GM12878 (cell line): ENCODE measurements around the gene SOX9. TPM values are rescaled to one million over a fixed set of nuclear protein-coding genes. Genes with fewer than 3 reads are reported as not detected.

Experiments used
- ATAC-seq: fragments of 200-7000 bp; cut with Tn5 transposase; 3 replicates; pipeline ENCODE4 v1.9.1; 2020; ENCODE audit warnings: mild to moderate bottlenecking, moderate library complexity
- BruUV-seq: library from RNA; stranded (reverse); fragments of 400-500 nt; replicated peaks from 2 replicates; lab custom pipeline; 2021; lab: Mats Ljungman, UMichigan
- CTCF ChIA-PET: fragments of 300-600 bp; sonication (Branson Sonifier 250); formaldehyde crosslinking; extraction: SDS; loops from one replicate; lab custom pipeline; 2021; ENCODE audit warnings: inconsistent platforms; lab: Yijun Ruan, JAX
- POLR2A ChIA-PET: fragments of 350-600 bp; formaldehyde crosslinking; extraction: SDS; loops from one replicate; lab custom pipeline; 2021; ENCODE audit warnings: inconsistent platforms; lab: Charles Lee
- RAD21 ChIA-PET: fragments of 300-600 bp; sonication (Branson Sonifier 250); formaldehyde crosslinking; loops from one replicate; lab custom pipeline; 2023; ENCODE audit warnings: antibody characterized with exemption; ENCODE audit not compliant: unreplicated experiment; lab: Charles Lee
- SMC1A ChIA-PET: fragments of 300-600 bp; sonication (Branson Sonifier 250); formaldehyde crosslinking; loops from one replicate; lab custom pipeline; 2023; ENCODE audit not compliant: unreplicated experiment, uncharacterized antibody; lab: Charles Lee
- DNase-seq: peaks from one replicate; pipeline ENCODE4 v3.0.0-alpha.2; 2011; ENCODE audit warnings: low read depth, low spot score
- FAIRE-seq: peaks from 3 replicates; lab custom pipeline; 2011; peaks lifted over from hg19 to GRCh38; lab: Jason Lieb, UNC
- H2AFZ ChIP-seq: 2 replicates; pipeline ENCODE4 v1.6.0; 2011; ENCODE audit warnings: low read depth, low read length, control low read depth; ENCODE audit not compliant: control insufficient read depth
- H3K27ac ChIP-seq: 2 replicates; pipeline ENCODE4 v1.5.1; 2011; ENCODE audit warnings: control low read depth; ENCODE audit not compliant: control insufficient read depth, insufficient read depth
- H3K27me3 ChIP-seq, 2 experiments: replicated peaks in 1 of 2; 2 replicates each; pipeline versions ENCODE4 v1.6.0 to v1.6.1; 2011; ENCODE audit warnings: low read length in 1 of 2; ENCODE audit not compliant: control insufficient read depth in 2 of 2, insufficient read depth in 2 of 2
- H3K36me3 ChIP-seq, 2 experiments: 2 replicates each; pipeline ENCODE4 v1.5.1; 2011; ENCODE audit warnings: low read length in 1 of 2; ENCODE audit not compliant: control insufficient read depth in 2 of 2, insufficient read depth in 2 of 2
- H3K4me1 ChIP-seq: 2 replicates; pipeline ENCODE4 v1.6.1; 2011; ENCODE audit warnings: mild to moderate bottlenecking, low read length, moderate library complexity, mixed read lengths; ENCODE audit not compliant: control insufficient read depth, insufficient read depth
- H3K4me2 ChIP-seq: 2 replicates; pipeline ENCODE4 v1.6.0; 2011; ENCODE audit warnings: control low read depth; ENCODE audit not compliant: control insufficient read depth, insufficient read depth
- H3K4me3 ChIP-seq: fragments of 200-600 bp; sonication (generic); 2 replicates; pipeline ENCODE4 v1.5.1; 2016
- H3K79me2 ChIP-seq: 2 replicates; pipeline ENCODE4 v1.6.0; 2011; ENCODE audit warnings: low read length; ENCODE audit not compliant: control insufficient read depth, insufficient read depth
- H3K9ac ChIP-seq: 2 replicates; pipeline ENCODE4 v1.8.0; 2011; ENCODE audit warnings: low read length, control low read depth, mixed read lengths; ENCODE audit not compliant: control insufficient read depth, insufficient read depth
- H3K9me3 ChIP-seq: replicated peaks from 3 replicates; pipeline ENCODE4 v1.5.1; 2011; ENCODE audit warnings: mild to moderate bottlenecking, low read length; ENCODE audit not compliant: control insufficient read depth, insufficient read depth
- H4K20me1 ChIP-seq: 2 replicates; pipeline ENCODE4 v1.6.0; 2011; ENCODE audit not compliant: control insufficient read depth, insufficient read depth
- CHD4 ChIP-seq: fragments of 200-600 bp; sonication (generic); IDR thresholded peaks from 2 replicates; pipeline ENCODE4 v1.6.1; 2016; ENCODE audit warnings: mild to moderate bottlenecking
- CTCF ChIP-seq, 3 experiments: IDR thresholded peaks in 2 of 3; conservative IDR thresholded peaks in 1 of 3; 2 replicates each; pipeline ENCODE4 v1.5.1; 2011; ENCODE audit warnings: low read depth in 3 of 3, low read length in 3 of 3, mild to moderate bottlenecking in 3 of 3, control low read depth in 2 of 3, moderate library complexity in 2 of 3, inconsistent platforms in 1 of 3, mixed read lengths in 1 of 3; ENCODE audit not compliant: control insufficient read depth in 2 of 3, insufficient read depth in 1 of 3; ENCODE audit errors: extremely low read depth in 1 of 3
- EZH2 ChIP-seq: IDR thresholded peaks from 2 replicates; pipeline ENCODE4 v1.6.1; 2012; ENCODE audit warnings: low read depth, mild to moderate bottlenecking, control low read depth, inconsistent platforms, low read length, borderline replicate concordance; ENCODE audit not compliant: control insufficient read depth
- HCFC1 ChIP-seq: fragments of 150-350 bp; IDR thresholded peaks from 2 replicates; pipeline ENCODE4 v1.6.1; 2014; ENCODE audit warnings: low read length
- IKZF2 ChIP-seq, 2 experiments: fragments of 450-650 bp; IDR thresholded peaks; 2 replicates each; pipeline ENCODE4 v1.6.1; 2017; ENCODE audit warnings: mild to moderate bottlenecking in 2 of 2, moderate library complexity in 2 of 2
- MTA3 ChIP-seq: IDR thresholded peaks from 2 replicates; pipeline ENCODE4 v1.6.1; 2012; ENCODE audit warnings: low read length, inconsistent platforms, borderline replicate concordance
- NBN ChIP-seq: fragments of 450-650 bp; IDR thresholded peaks from 2 replicates; pipeline ENCODE4 v1.6.1; 2016
- NR2F1 ChIP-seq: fragments of 450-650 bp; conservative IDR thresholded peaks from 2 replicates; pipeline ENCODE4 v1.6.1; 2017; ENCODE audit warnings: mild to moderate bottlenecking
- RBBP5 ChIP-seq: fragments of 200-600 bp; sonication (generic); conservative IDR thresholded peaks from 2 replicates; pipeline ENCODE4 v1.6.1; 2016
- RCOR1 ChIP-seq: conservative IDR thresholded peaks from 2 replicates; pipeline ENCODE4 v1.6.1; 2012; ENCODE audit warnings: low read depth, low read length, improper control_type of control experiment
- REST ChIP-seq: IDR thresholded peaks from 2 replicates; pipeline ENCODE4 v1.6.1; 2012; ENCODE audit warnings: mild to moderate bottlenecking, low read depth, low read length
- SMC3 ChIP-seq: IDR thresholded peaks from 2 replicates; pipeline ENCODE4 v1.6.1; 2011; ENCODE audit warnings: low read length, improper control_type of control experiment, borderline replicate concordance
- SREBF2 ChIP-seq: IDR thresholded peaks from 2 replicates; pipeline ENCODE4 v1.6.1; 2012; ENCODE audit warnings: mild to moderate bottlenecking, low read length
- TARDBP ChIP-seq: IDR thresholded peaks from 2 replicates; pipeline ENCODE4 v1.6.1; 2016; ENCODE audit warnings: borderline replicate concordance
- TCF12 ChIP-seq: IDR thresholded peaks from 2 replicates; pipeline ENCODE4 v1.6.1; 2011; ENCODE audit warnings: low read depth, mild to moderate bottlenecking, low read length
- USF2 ChIP-seq: IDR thresholded peaks from 2 replicates; pipeline ENCODE4 v1.6.1; 2011; ENCODE audit warnings: low read depth, low read length, improper control_type of control experiment, borderline replicate concordance
- ZBED1 ChIP-seq: IDR thresholded peaks from 2 replicates; pipeline ENCODE4 v1.6.1; 2016; ENCODE audit warnings: borderline replicate concordance
- ZNF207 ChIP-seq: fragments of 450-650 bp; IDR thresholded peaks from 2 replicates; pipeline ENCODE4 v1.6.1; 2014; ENCODE audit warnings: antibody characterized with exemption, mild to moderate bottlenecking, borderline replicate concordance
- ZNF217 ChIP-seq: fragments of 450-650 bp; IDR thresholded peaks from 2 replicates; pipeline ENCODE4 v1.6.1; 2017; ENCODE audit warnings: antibody characterized with exemption, mild to moderate bottlenecking
- WGBS: methylation state at CpG from one replicate; pipeline ENCODE4 v1.1.6; 2016; ENCODE audit warnings: low lambda C conversion rate; ENCODE audit not compliant: insufficient replicate concordance, insufficient coverage; ENCODE audit errors: missing lambda C conversion rate; 5-methylcytosine and 5-hydroxymethylcytosine counted together
- in situ Hi-C: fragments of 300-500 bp; cut with MboI; formaldehyde crosslinking; loops from 9 replicates; pipeline ENCODE4 v1.14.3; 2018; ENCODE audit warnings: mixed read lengths
- intact Hi-C: fragments of 100-400 bp; cut with micrococcal nuclease; formaldehyde crosslinking; loops from one replicate; pipeline ENCODE4 v1.14.2; 2022; ENCODE audit not compliant: unreplicated experiment
- polyA plus RNA-seq, 11 experiments: library from polyadenylated mRNA; depleted of rRNA in 4 of 11; unstranded in 6 of 11; stranded (reverse) in 5 of 11; fragments of >200 nt; fragmentation: Nextera tagmentation in 4 of 11; fragmentation: Illumina TruSeq in 1 of 11; extraction: Ambion mirVana in 4 of 11; extraction: Trizol in 1 of 11; gene quantifications; 1 replicate in 1 of 11; 2 replicates in 10 of 11; pipeline versions ENCODE4 v1.2.1 to v1.2.3, GENCODE V29; 2011 to 2016; ENCODE audit warnings: inconsistent platforms in 2 of 11, missing spikeins in 2 of 11, low read depth in 1 of 11
- total RNA-seq, 4 experiments: library from RNA; depleted of rRNA in 3 of 4; stranded (reverse); fragments of >200 nt in 3 of 4; fragmentation: Illumina TruSeq in 1 of 4; extraction: Trizol in 1 of 4; gene quantifications; 2 replicates each; pipeline versions ENCODE4 v1.2.1 to v1.2.3, GENCODE V29; 2013 to 2021

The SOX9 gene
- total and polyA plus RNA-seq, 10 of the 15 experiments (the other 5 are each of a cell fraction or from before 2014, with no cell fraction given): 1.2 to 19.0 (median 5.5) TPM

- H3K4me1 ChIP-seq: no peaks in the 10 kb centered on the region
- H3K36me3 ChIP-seq: no peaks in the 10 kb centered on the region
- in situ Hi-C loops: no loop called here
- POLR2A ChIA-PET: no interaction called here
- no peak overlapping the region for H3K27ac ChIP-seq
- intact Hi-C loops: no loop called here
- H3K9ac ChIP-seq: no peak overlapping the region
- DNase-seq (no peak), ATAC-seq (no peak), FAIRE-seq (no peak)
- no TSS peak for BruUV-seq
- H2AFZ ChIP-seq: no peak overlapping the region
- RAD21 ChIA-PET: no interaction called here
- WGBS: 34% methylated on average over 15 of the region's 15 CpGs
- H4K20me1 ChIP-seq: no peaks in the 10 kb centered on the region
- TF ChIP-seq ZNF207: no peak
- TF ChIP-seq RCOR1: no peak
- no peak for TF ChIP-seq TCF12
- no peak for TF ChIP-seq ZNF217
- no peak for TF ChIP-seq ZBED1
- TF ChIP-seq CTCF (IDR thresholded peaks at IDR 0.05 in 2 of 3, conservative IDR thresholded peaks at IDR 0.05 in 1 of 3; ENCODE audit: control insufficient read depth in 2 of 3, extremely low read depth in 1 of 3, insufficient read depth in 1 of 3, low read depth in 3 of 3, low read length in 3 of 3): no peak
- no peak for TF ChIP-seq REST
- TF ChIP-seq TARDBP: no peak
- TF ChIP-seq RBBP5: no peak
- TF ChIP-seq SREBF2: no peak
- TF ChIP-seq HCFC1: no peak
- no peak for TF ChIP-seq MTA3
- no peak for TF ChIP-seq IKZF2 (IDR thresholded peaks at IDR 0.05)
- TF ChIP-seq USF2: no peak
- TF ChIP-seq SMC3: no peak
- TF ChIP-seq NBN: no peak
- TF ChIP-seq EZH2: no peak
- no peak for TF ChIP-seq CHD4
- no peak for TF ChIP-seq NR2F1
- no peaks in the 10 kb centered on the region for H3K9me3 ChIP-seq
- SMC1A ChIA-PET: no interaction called here
- no peaks in the 10 kb centered on the region for H3K79me2 ChIP-seq
- H3K4me3 ChIP-seq: no peak overlapping the region
- no peaks in the 10 kb centered on the region for H3K27me3 ChIP-seq
- H3K4me2 ChIP-seq: no peak overlapping the region
- CTCF ChIA-PET: no interaction called here
Measured at GRCh38 chr17:72158895-72159885, 38.4 kb downstream of the SOX9 start.
